ENCODE data around the gene CCDC172.

The CCDC172 gene

GRCh38 chr10:116418389-116418788, 94.1 kb downstream of the CCDC172 start:
- no peak overlapping the region for H3K4me3 ChIP-seq (ENCODE audit: low read depth, low read length)
- no peak for DNase-seq (ENCODE audit: low read depth)
- no peak for TF ChIP-seq CTCF (IDR thresholded peaks at IDR 0.05; ENCODE audit: low read depth, low read length, missing control alignments)

DNA sequence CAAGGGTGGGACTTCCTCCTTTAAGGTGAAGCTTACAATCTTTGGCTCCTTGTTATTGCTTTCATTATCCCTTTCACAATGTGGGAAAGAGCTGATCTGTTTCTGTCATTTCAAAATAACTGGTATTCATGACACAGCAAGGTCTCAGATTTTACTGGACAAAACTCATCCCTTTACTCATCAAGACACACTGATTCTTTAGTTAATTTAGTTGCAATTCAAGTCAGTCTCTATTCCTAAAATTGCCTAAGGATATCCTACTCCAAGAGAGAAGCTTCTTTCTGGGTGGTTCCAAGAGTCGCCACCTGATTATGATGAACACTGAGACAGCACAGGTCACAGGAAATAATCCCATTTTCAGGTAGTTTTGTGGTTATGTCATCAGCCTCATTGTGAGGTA, 97.6 kb downstream of the CCDC172 start:
- no peak for DNase-seq (ENCODE audit: low read depth)
- TF ChIP-seq CTCF (IDR thresholded peaks at IDR 0.05; ENCODE audit: low read depth, low read length, missing control alignments) = no peak
- H3K4me3 ChIP-seq (ENCODE audit: low read depth, low read length) = no peak overlapping the region

DNA sequence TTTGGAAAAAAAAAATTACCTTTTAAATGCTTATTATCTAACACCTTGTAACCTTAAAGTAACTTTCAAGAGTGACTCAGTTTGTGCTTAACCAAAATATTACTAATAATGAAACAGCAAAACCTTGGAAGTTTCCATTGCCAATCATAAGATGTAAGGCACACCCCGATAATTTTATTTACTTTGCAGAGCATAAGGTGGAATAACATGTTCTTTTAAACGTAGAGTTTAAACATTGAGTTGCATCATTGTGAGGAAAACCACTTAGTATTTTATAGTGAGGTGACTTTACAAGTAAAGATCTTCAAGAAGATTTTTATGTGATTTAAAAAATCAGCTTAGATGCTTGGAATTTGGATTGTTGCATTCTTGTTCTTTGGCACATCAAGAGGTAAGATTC, 103.4 kb downstream of the CCDC172 start, which contains the start of gene PNLIPRP3:
Gene PNLIPRP3 (plus strand): TSS at position 177 of the 400 bp plus-strand sequence. CDS start 166 bp downstream, at position 343.
- no peak for TF ChIP-seq CTCF (IDR thresholded peaks at IDR 0.05; ENCODE audit: low read depth, low read length, missing control alignments)
- no peak for DNase-seq (ENCODE audit: low read depth)
- no peak within 1 kb of the TSS for H3K4me3 ChIP-seq (ENCODE audit: low read depth, low read length)

DNA sequence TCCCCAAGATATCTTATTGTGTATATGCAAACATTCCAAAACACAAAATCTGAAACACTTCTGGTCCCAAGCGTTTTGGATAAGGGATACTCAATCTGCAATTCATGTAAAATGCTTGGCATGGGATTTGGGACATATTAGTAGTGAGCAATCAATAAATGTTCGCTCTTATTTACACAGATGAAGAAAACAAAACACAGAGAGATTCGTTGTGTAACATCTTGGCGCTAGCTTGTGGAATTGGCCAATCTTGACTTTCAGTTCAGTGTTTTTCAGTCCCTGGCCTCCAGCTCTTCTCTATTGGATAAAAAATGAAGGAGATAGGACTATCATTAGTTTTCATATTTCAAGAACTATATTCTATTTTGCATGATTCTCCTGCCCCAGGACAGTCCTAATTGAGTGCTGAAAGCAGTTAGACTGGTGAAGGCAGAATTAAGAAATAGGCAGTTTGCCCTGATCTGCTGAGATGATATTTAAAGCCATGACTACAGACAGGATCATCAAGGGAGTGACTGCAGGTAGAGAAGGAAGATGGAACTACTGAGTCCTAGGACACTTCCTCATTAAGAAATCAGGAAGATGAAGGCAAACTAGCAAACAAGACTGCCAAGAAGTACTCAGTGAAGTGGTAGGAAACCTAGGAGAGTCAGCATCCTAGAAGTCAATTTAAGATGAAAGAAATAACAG, 105.2 kb downstream of the CCDC172 start:
- no peak for TF ChIP-seq CTCF (IDR thresholded peaks at IDR 0.05; ENCODE audit: low read depth, low read length, missing control alignments)
- DNase-seq (ENCODE audit: low read depth) = no peak
- no peak overlapping the region for H3K4me3 ChIP-seq (ENCODE audit: low read depth, low read length)
